ENCODE data around the gene TTC23.
A peak's percentile ranks its signal among the peaks of the same experiment; 100 is the strongest.
"Not testable (repeated sequence)": the region's sequence is repeated elsewhere in the genome, so short reads cannot be mapped to it uniquely, and the experiment has no call there.

Gene TTC23

GRCh38 chr15:99117563-99118257, 131.7 kb downstream of the TTC23 start:
- no peak for DNase-seq

DNA sequence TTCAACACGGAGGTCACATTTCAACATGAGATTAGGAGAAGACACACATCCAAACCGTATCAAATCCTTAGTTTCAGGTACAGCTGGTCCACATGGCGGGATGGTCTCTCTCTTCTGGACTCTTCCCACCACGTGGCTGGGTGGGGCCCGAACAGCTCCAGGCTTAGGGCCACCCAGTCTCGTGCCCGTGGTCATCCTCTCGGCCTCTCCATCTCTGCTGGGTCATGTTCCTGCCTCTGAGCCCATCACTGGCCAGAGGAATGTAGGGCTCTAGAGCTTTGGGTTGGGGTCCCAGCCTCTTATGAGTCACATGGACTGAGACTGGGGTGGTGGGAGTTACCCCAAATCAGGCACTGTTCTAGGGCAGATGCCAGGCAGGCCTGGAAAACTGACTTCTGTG, 132.3 kb downstream of the TTC23 start:
- DNase-seq: no peak

DNA sequence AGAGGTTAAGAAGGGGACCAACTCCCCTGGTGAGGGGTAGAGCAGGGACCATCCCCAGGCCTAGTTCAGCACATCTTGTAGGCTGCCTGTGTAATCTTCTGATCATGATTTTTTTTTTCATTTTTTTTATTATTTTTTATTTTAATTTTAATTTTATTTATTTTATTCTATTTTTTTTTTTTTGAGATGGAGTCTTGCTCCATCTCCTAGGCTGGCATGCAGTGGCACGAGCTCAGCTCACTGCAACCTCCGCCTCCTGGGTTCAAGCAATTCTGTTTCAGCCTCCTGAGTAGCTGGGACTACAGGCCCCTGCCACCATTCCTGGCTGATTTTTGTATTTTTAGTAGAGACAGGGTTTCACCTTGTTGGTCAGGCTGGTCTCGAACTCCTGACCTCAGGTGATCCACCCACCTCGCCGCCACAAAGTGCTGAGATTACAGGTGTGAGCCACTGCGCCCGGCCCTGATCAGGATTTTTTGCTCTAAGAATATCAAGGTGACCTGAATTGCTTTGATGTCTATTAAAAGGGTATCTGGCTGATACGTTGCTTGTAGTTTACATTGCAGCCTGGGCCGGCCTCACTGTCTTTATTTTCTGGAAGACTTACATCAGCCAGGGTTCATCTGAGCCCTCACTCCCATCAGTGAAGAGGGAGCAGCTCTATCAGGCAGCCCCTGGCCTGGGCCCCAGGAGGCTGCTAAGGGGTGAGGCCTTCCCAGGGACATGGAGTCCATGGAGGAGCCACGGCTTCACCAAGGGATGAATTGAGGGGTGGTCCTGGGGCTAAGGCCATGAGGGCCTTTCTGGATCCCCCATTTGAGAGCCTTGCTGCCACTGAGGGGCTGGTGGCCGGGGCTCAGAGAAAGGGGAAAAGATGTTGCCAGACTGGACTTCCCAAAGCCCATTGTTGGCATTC, 133.8 kb downstream of the TTC23 start:
- DNase-seq: no peak

DNA sequence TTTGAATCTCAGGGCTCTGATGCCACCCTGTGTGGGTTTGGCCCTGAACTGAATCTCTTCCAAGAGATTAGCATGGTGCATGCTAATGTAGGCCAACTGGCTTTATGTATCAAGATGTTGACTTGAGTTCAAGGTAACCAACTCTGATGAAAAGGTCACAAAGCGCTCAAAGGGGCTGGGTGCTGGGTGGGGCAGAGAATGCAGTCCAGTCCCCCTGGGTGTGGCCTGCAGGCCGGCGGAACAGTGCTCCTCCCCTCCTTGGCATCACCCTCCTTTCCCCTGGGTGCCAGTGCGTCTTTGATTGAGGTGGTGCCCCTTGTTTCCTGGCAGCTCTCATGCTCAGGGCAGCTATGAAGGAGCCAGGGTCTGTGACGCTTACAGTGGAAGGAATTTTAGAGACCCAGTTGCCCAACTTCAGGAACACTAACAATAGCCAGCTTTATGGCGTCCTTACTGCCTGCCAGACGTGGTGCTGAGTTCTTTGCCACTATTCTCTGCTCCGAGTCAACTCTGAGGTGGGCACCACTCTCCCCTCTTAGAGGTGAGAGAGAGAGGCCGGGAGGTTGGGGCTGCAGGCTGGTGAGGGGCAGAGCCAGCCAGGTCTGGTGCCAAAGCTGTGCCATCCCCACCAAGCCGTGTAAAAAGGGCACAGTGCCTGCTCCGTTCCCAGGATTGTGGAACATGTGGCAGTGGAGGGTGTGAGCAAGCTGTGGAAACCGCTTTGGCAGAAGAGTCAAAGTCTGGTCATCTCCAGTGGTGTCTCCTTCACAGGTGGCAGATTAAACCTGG, 134.7 kb downstream of the TTC23 start:
- no peak for DNase-seq

GRCh38 chr15:99113547-99114271, 135.7 kb downstream of the TTC23 start:
- no peak for DNase-seq

DNA sequence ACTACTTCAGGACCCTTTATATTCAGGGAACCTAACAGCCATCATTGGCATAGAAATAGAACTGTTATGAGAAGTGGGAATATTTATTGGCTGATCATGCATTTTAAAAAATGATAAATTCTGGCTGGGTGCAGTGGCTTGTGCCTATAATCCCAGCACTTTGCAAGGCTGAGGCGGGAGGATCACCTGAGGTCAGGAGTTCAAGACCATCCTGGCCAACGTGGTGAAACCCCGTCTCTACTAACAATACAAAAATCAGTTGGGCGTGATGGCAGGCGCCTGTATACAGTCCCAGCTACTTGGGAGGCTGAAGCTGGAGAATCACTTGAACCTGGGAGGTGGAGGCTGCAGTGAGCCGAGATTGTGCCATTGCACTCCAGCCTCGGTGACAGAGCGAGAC, 137.7 kb downstream of the TTC23 start:
- DNase-seq: not testable (repeated sequence)

- peak; percentile 7 for DNase-seq
These were observed 138.6 kb downstream of the TTC23 start for GRCh38 chr15:99110581-99111320.

GRCh38 chr15:99110093-99110492, 139.3 kb downstream of the TTC23 start:
- no peak for DNase-seq

- no peak for DNase-seq
These were observed 139.8 kb downstream of the TTC23 start for GRCh38 chr15:99109555-99110021.

GRCh38 chr15:99108993-99109392, 140.4 kb downstream of the TTC23 start:
- no peak for DNase-seq

DNA sequence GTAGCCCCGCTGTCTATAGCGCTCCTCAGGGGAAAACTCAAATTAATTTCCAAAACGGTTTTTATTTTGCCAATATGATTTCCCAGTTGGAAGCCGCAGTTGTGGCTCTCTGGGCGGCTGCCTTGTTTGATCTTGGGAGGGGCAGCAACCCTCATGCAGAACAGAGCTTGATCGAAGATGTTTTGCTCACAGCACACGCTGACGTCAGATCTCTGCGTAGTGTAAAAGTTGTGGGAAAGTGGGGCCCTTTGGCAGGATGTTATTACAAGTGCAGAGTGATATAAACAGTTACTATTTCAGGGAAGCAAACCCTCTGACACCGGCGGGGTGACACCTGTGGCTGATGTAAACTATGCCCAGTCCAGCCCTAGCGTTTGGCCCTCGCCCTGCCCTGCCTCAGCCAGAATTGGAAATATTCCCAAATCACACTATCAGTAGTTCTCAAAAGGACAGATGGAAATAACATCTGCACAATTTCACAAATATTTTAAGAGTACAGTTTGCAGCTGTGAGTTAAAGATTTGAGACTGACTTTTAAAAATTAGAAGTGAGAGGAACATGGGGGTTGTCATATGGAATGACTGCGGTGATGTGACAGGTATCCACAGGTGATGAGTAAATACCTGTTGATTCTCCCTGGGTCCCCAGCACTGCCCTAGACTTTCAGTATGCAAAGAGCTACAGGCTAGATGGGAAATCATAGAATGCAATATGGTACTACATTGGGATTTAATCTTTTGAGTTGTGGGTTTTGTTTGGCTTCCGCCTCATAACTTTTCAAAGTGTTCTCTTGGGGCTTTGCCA, 142.8 kb downstream of the TTC23 start:
- DNase-seq: peak; percentile 52

GRCh38 chr15:99105514-99106341, 143.7 kb downstream of the TTC23 start:
- DNase-seq: peak; percentile 34

- peak; percentile 39 for DNase-seq
These were observed 144.4 kb downstream of the TTC23 start, which contains the start of gene SYNM for GRCh38 chr15:99104788-99105513. Gene SYNM, plus strand, starts transcription at chr15:99105080. Its CDS starts 120 bp downstream, at chr15:99105200.

DNA sequence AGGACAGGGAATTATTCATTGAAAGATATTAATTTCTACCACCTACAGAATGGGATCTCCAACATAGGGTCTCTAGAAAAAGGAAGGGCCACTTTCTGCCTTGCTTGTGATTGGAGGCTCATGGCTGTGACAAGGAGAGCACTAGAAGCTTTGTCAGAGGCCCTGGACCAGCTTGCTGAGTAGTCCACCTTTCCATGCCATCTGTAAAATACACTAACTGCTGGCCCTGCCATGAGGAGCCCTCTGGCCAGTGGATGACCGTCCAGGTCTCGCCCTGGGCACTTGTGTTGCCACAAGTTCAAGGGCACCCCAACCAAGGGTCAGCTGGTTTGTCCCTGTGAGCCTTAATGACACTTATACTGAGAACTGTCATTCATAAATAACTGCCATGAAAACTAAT, 146.1 kb downstream of the TTC23 start:
- DNase-seq: no peak

DNA sequence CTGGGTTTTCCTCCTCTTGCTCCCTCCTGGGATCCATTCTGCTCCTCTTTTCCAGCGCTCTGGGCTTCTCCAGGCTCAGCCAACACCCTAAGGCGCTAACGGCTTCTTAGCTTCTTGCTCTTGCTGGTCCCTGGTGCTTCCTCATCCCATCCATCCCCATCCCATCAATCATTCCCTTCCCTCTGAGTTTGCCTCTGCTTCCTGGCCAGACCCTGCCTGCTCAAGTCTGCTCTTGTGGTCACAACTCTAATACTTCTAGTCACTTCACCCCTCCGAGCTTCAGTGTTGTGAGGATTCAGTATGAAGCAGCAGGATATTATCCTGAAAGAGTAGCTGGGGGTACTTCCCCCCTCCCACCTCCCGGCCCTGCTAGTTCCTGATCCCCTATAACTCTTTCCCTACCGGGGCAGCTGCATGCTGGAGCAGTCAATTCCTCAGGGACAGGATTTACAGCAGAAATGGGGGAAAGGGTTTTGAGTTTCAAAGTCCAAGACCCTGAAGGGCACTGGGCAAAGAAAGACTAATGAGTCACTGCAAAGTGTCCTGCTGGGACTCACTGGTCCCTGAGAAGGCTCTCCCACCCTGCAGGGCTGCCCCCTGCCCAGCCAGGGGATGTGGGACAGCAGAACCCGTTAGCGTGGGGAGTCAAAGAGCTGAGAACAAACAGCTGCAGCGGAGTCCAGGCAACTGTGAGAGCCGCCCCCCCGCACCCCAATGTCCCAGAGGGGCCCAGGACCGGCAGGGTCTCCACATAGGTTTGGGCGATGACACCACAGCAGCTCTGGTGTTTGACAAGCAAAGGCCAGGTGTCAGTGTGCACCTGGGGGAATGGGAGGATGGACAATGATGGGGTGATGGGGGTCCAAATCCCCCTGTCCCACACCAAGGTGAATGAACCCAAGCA, 146.8 kb downstream of the TTC23 start:
- no peak for DNase-seq

DNA sequence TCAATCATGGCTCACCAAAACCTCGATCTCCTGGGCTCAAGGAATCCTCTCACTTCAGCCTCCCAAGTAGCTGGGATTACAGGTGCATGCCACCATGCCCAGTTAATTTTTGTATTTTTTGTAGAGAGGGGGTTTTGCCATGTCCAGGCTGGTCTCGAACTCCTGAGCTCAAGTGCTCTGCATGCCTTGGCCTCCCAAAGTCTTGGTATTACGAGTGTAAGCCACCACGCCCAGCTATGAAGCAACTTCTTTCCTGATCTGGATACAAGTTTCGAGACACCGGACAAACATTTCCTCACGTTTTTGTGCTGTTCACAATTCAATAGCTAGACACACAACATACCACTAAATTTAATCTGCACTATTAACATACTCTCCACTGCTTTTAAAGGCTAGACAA, 147.9 kb downstream of the TTC23 start:
- no peak for DNase-seq

- DNase-seq: peak; percentile 39
These were observed 148.9 kb downstream of the TTC23 start for GRCh38 chr15:99100245-99101173.
